ENCODE results near the gene AKR1C1.
"Not testable (repeated sequence)": the region's sequence is repeated elsewhere in the genome, so short reads cannot be mapped to it uniquely, and the experiment has no call there.

The AKR1C1 gene

GRCh38 chr10:4984223-4984622 is 21.0 kb downstream of the AKR1C1 start:
- no peak for DNase-seq (ENCODE audit: low read depth)

GRCh38 chr10:4984971-4985594 is 21.9 kb downstream of the AKR1C1 start:
- DNase-seq (ENCODE audit: low read depth): no peak

GRCh38 chr10:4988000-4988641 is 24.9 kb downstream of the AKR1C1 start:
- DNase-seq (ENCODE audit: low read depth): not testable (repeated sequence)

- DNase-seq (ENCODE audit: low read depth): no peak
Observed at GRCh38 chr10:4990217-4990616, 27.0 kb downstream of the AKR1C1 start.

- DNase-seq (ENCODE audit: low read depth): not testable (repeated sequence)
Observed at GRCh38 chr10:4991463-4991862, 28.2 kb downstream of the AKR1C1 start.

- DNase-seq (ENCODE audit: low read depth): not testable (repeated sequence)
Observed at GRCh38 chr10:4992564-4992963, 29.3 kb downstream of the AKR1C1 start.

GRCh38 chr10:4994260-4994659 is 31.0 kb downstream of the AKR1C1 start:
- DNase-seq (ENCODE audit: low read depth): not testable (repeated sequence)

GRCh38 chr10:4998671-4999070 is 35.5 kb downstream of the AKR1C1 start:
- no peak for DNase-seq (ENCODE audit: low read depth)

- no peak for DNase-seq (ENCODE audit: low read depth)
Observed at GRCh38 chr10:5002013-5002727, 39.0 kb downstream of the AKR1C1 start.

- DNase-seq (ENCODE audit: low read depth): not testable (repeated sequence)
Observed at GRCh38 chr10:5003127-5004029, 40.2 kb downstream of the AKR1C1 start, which contains the start of gene AKR1C2. AKR1C2 (minus strand) TSS chr10:5003857; CDS start chr10:5003835, 22 bp downstream.

- DNase-seq (ENCODE audit: low read depth): not testable (repeated sequence)
Observed at GRCh38 chr10:5004030-5004385, 40.8 kb downstream of the AKR1C1 start.

GRCh38 chr10:5004501-5004900 is 41.3 kb downstream of the AKR1C1 start:
- DNase-seq (ENCODE audit: low read depth): not testable (repeated sequence)

- DNase-seq (ENCODE audit: low read depth): not testable (repeated sequence)
Observed at GRCh38 chr10:5008857-5009548, 45.8 kb downstream of the AKR1C1 start.

- DNase-seq (ENCODE audit: low read depth): not testable (repeated sequence)
Observed at GRCh38 chr10:5010043-5010442, 46.8 kb downstream of the AKR1C1 start.

- DNase-seq (ENCODE audit: low read depth): not testable (repeated sequence)
Observed at GRCh38 chr10:5011392-5011791, 48.2 kb downstream of the AKR1C1 start.

- no peak for DNase-seq (ENCODE audit: low read depth)
Observed at GRCh38 chr10:5012595-5012994, 49.4 kb downstream of the AKR1C1 start.

- no peak for DNase-seq (ENCODE audit: low read depth)
Observed at GRCh38 chr10:5013385-5013784, 50.2 kb downstream of the AKR1C1 start.

GRCh38 chr10:5014200-5014910 is 51.1 kb downstream of the AKR1C1 start:
- not testable (repeated sequence) for DNase-seq (ENCODE audit: low read depth)

- DNase-seq (ENCODE audit: low read depth): no peak
Observed at GRCh38 chr10:5014936-5015335, 51.7 kb downstream of the AKR1C1 start.

GRCh38 chr10:5018134-5018533 is 54.9 kb downstream of the AKR1C1 start:
- no peak for DNase-seq (ENCODE audit: low read depth)

Data from stimulated activated CD8-positive, alpha-beta memory T cell treated with anti-CD3 and anti-CD28 coated beads, Interleukin-4, amount 100 ng/mL, for 24 hours (primary cell).